Fibroblast of lung (primary cell): Measurements from ENCODE around the gene ULBP1. TPM values are rescaled to one million over a fixed set of nuclear protein-coding genes. Genes with fewer than 3 reads are reported as not detected.

Source experiments
- DNase-seq, 2 donors: peaks; one replicate each; pipeline versions ENCODE4 v3.0.0 to v3.0.0-alpha.2; 2010; ENCODE audit warnings: low read depth in 2 of 2
- H2AFZ ChIP-seq: 2 replicates; pipeline ENCODE4 v1.5.1; 2012; ENCODE audit warnings: low read length, control low read depth, inconsistent platforms
- H3K27ac ChIP-seq: 2 replicates; pipeline ENCODE4 v1.5.1; 2011; ENCODE audit warnings: low read length, control low read depth; ENCODE audit not compliant: insufficient read depth
- H3K27me3 ChIP-seq: 2 replicates; pipeline ENCODE4 v1.5.1; 2011; ENCODE audit warnings: mild to moderate bottlenecking, low read length; ENCODE audit not compliant: control insufficient read depth, insufficient read depth
- H3K36me3 ChIP-seq: 2 replicates; pipeline ENCODE4 v1.5.1; 2011; ENCODE audit warnings: low read length; ENCODE audit not compliant: control insufficient read depth, insufficient read depth
- H3K4me1 ChIP-seq: 2 replicates; pipeline ENCODE4 v1.5.1; 2011; ENCODE audit warnings: low read length; ENCODE audit not compliant: control insufficient read depth, insufficient read depth; ENCODE audit errors: extremely low read depth
- H3K4me2 ChIP-seq: 2 replicates; pipeline ENCODE4 v1.5.1; 2011; ENCODE audit warnings: low read length, control low read depth; ENCODE audit not compliant: insufficient read depth; ENCODE audit errors: extremely low read depth
- H3K4me3 ChIP-seq, 4 experiments: fragments of 200-600 bp in 1 of 4; sonication (generic) in 1 of 4; replicated peaks in 1 of 4; 2 replicates each; pipeline ENCODE4 v1.5.1; 2011 to 2016; ENCODE audit warnings: low read length in 4 of 4, low read depth in 3 of 4, mild to moderate bottlenecking in 3 of 4, control low read depth in 2 of 4, inconsistent platforms in 1 of 4, mixed read lengths in 1 of 4; ENCODE audit not compliant: insufficient read depth in 1 of 4; ENCODE audit errors: control extremely low read depth in 1 of 4
- H3K79me2 ChIP-seq: 2 replicates; pipeline ENCODE4 v1.5.1; 2012; ENCODE audit warnings: mild to moderate bottlenecking, low read length, inconsistent platforms; ENCODE audit not compliant: control insufficient read depth, insufficient read depth
- H3K9ac ChIP-seq: 2 replicates; pipeline ENCODE4 v1.5.1; 2011; ENCODE audit warnings: mild to moderate bottlenecking, low read length, control low read depth; ENCODE audit not compliant: insufficient read depth
- H3K9me3 ChIP-seq: 2 replicates; pipeline ENCODE4 v1.5.1; 2012; ENCODE audit warnings: low read depth, low read length; ENCODE audit not compliant: control insufficient read depth, insufficient read depth
- H4K20me1 ChIP-seq: 2 replicates; pipeline ENCODE4 v1.5.1; 2011; ENCODE audit warnings: low read length; ENCODE audit not compliant: control insufficient read depth, insufficient read depth; ENCODE audit errors: extremely low read depth
- CTCF ChIP-seq, 2 donors: IDR thresholded peaks in 1 of 2; conservative IDR thresholded peaks in 1 of 2; 1 replicate in 1 of 2; 2 replicates in 1 of 2; pipeline ENCODE4 v1.5.1; 2011 to 2012; ENCODE audit warnings: low read length in 2 of 2, control low read depth in 1 of 2, inconsistent platforms in 1 of 2, low read depth in 1 of 2, mild to moderate bottlenecking in 1 of 2
- EZH2 ChIP-seq: IDR thresholded peaks from 2 replicates; pipeline ENCODE4 v1.5.1; 2012; ENCODE audit warnings: low read length, control low read depth, mild to moderate bottlenecking; ENCODE audit errors: missing control alignments
- polyA minus RNA-seq: library from RNA; depleted of rRNA, polyadenylated mRNA; stranded (reverse); fragments of >200 nt; gene quantifications from 2 replicates; pipeline ENCODE4 v1.2.3, GENCODE V29; 2011; ENCODE audit warnings: low replicate concordance
- polyA plus RNA-seq, 2 donors: library from polyadenylated mRNA; depleted of rRNA in 1 of 2; stranded (reverse) in 1 of 2; unstranded in 1 of 2; fragments of >200 nt; gene quantifications; 2 replicates each; pipeline ENCODE4 v1.2.1, GENCODE V29; 2011 to 2012; ENCODE audit warnings: missing spikeins in 1 of 2
- total RNA-seq: library from RNA; depleted of rRNA; stranded (reverse); fragments of >200 nt; gene quantifications from 2 replicates; pipeline ENCODE4 v1.2.1, GENCODE V29; 2014

ULBP1 gene
- 0.26 and 0.83 TPM in 2 replicates for total RNA-seq
- polyA plus RNA-seq = 1.1 and 2.1 TPM in 2 replicates
- 0.89 and 1.5 TPM in 2 replicates for polyA plus RNA-seq (2012)
- 1.5 TPM in 1 of 2 replicates, not detected in the other for polyA minus RNA-seq

- H3K9ac ChIP-seq = peak within 1 kb of the TSS; percentile 26
- TF ChIP-seq CTCF (conservative IDR thresholded peaks at IDR 0.05 in 1 of 2, IDR thresholded peaks at IDR 0.05 in 1 of 2; ENCODE audit: low read depth in 1 of 2, low read length in 2 of 2) (no peak), EZH2 (no peak)
- H3K27me3 ChIP-seq = peaks cover 33% of the 10 kb centered on the region
- peak within 1 kb of the TSS; percentile 76 for H3K4me2 ChIP-seq
- no peaks in the 10 kb centered on the region for H3K79me2 ChIP-seq
- no peak within 1 kb of the TSS for H3K27ac ChIP-seq
- H2AFZ ChIP-seq = peak within 1 kb of the TSS; percentile 64
- DNase-seq = peak; percentile 79 to 89
- no peaks in the 10 kb centered on the region for H3K9me3 ChIP-seq
- H3K36me3 ChIP-seq = no peaks in the 10 kb centered on the region
- H4K20me1 ChIP-seq = no peaks in the 10 kb centered on the region
- H3K4me3 ChIP-seq = peak within 1 kb of the TSS; percentile 33 to 57 (median 47)
- no peaks in the 10 kb centered on the region for H3K4me1 ChIP-seq
Measured at GRCh38 chr6:149963462-149964307, at the start of gene ULBP1. Gene ULBP1 (plus strand): TSS chr6:149963943. CDS start chr6:149964050, 107 bp downstream.

GRCh38 chr6:149915970-149916865 is 47.5 kb upstream of the ULBP1 start:
- no peak for TF ChIP-seq CTCF (conservative IDR thresholded peaks at IDR 0.05 in 1 of 2, IDR thresholded peaks at IDR 0.05 in 1 of 2; ENCODE audit: low read depth in 1 of 2, low read length in 2 of 2)
- no peak for TF ChIP-seq EZH2
- Histone ChIP-seq H3K4me3 (no peak overlapping the region), H3K27me3 (no peaks in the 10 kb centered on the region), H3K9me3 (no peaks in the 10 kb centered on the region), H3K79me2 (no peaks in the 10 kb centered on the region), H3K9ac (no peak overlapping the region), H2AFZ (no peak overlapping the region), H3K4me1 (no peaks in the 10 kb centered on the region), H3K4me2 (no peak overlapping the region), H4K20me1 (no peaks in the 10 kb centered on the region), H3K27ac (no peak overlapping the region), H3K36me3 (no peaks in the 10 kb centered on the region)
- DNase-seq = no peak

GRCh38 chr6:149917679-149918078 is 46.1 kb upstream of the ULBP1 start:
- no peaks in the 10 kb centered on the region for H3K9me3 ChIP-seq
- H4K20me1 ChIP-seq = no peaks in the 10 kb centered on the region
- H3K9ac ChIP-seq = no peak overlapping the region
- no peak for DNase-seq
- H3K36me3 ChIP-seq = no peaks in the 10 kb centered on the region
- TF ChIP-seq CTCF (conservative IDR thresholded peaks at IDR 0.05 in 1 of 2, IDR thresholded peaks at IDR 0.05 in 1 of 2; ENCODE audit: low read depth in 1 of 2, low read length in 2 of 2) = no peak
- no peak for TF ChIP-seq EZH2
- no peak overlapping the region for H3K4me3 ChIP-seq
- H3K27me3 ChIP-seq = no peaks in the 10 kb centered on the region
- H3K4me1 ChIP-seq = no peaks in the 10 kb centered on the region
- H3K79me2 ChIP-seq = no peaks in the 10 kb centered on the region
- no peak overlapping the region for H2AFZ ChIP-seq
- H3K4me2 ChIP-seq = no peak overlapping the region
- no peak overlapping the region for H3K27ac ChIP-seq
